Measurements from ENCODE around the gene TBCEL.

DNA sequence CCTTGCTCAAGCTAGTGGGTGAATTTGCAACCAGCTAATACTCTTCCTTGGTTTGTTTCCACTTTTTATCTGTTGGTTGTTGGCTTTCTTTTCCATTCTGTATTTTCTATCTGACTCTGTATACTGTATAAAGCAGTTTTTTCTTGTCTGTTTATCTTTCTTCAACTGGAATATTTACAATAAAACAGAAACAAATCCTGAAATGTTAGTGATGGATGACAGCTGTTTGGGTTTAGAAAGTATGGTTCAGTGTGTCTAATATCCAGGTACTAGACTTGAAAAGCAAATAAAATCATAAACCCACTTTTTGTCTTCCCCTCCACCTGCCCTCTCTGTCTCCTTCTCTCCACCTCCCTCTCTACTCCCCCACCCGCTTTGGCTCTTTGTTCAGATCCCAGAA lies 35.3 kb upstream of the TBCEL start:
- no peak for TF ChIP-seq POLR2A (IDR thresholded peaks at IDR 0.05; ENCODE audit: low read depth, low read length)
- no peak for TF ChIP-seq TAF1 (IDR thresholded peaks at IDR 0.05; ENCODE audit: low read depth, low read length)
- TF ChIP-seq POLR2AphosphoS5 (IDR thresholded peaks at IDR 0.05; ENCODE audit: low read depth, low read length) = no peak
- TF ChIP-seq PAX5 (IDR thresholded peaks at IDR 0.05; ENCODE audit: insufficient read depth, low read length, severe bottlenecking) = no peak
- TF ChIP-seq SPI1 (IDR thresholded peaks at IDR 0.05; ENCODE audit: low read depth, low read length) = no peak
